Astrocyte of the spinal cord (primary cell): ENCODE data around the gene FBXL14.

Experiments used
- DNase-seq: peaks from one replicate; pipeline ENCODE4 v3.0.0; 2011; ENCODE audit warnings: low read depth, low spot score
- H3K4me3 ChIP-seq: 2 replicates; pipeline ENCODE4 v1.5.1; 2011; ENCODE audit warnings: low read depth, mild to moderate bottlenecking, low read length, moderate library complexity
- CTCF ChIP-seq: IDR thresholded peaks from 2 replicates; pipeline ENCODE4 v1.5.1; 2012; ENCODE audit warnings: low read depth, mild to moderate bottlenecking, low read length, inconsistent platforms
- in situ Hi-C: cut with HindIII; loops from 2 replicates; pipeline ENCODE4 v1.10.0; 2017; ENCODE audit warnings: low sequenced_read_pairs

The FBXL14 gene

GRCh38 chr12:1540690-1541089, 53.7 kb downstream of the FBXL14 start:
- no peak overlapping the region for H3K4me3 ChIP-seq
- DNase-seq = no peak
- in situ Hi-C loops = no loop called here
- no peak for TF ChIP-seq CTCF

GRCh38 chr12:1539135-1539534, 55.2 kb downstream of the FBXL14 start:
- no peak for TF ChIP-seq CTCF
- no peak for DNase-seq
- no peak overlapping the region for H3K4me3 ChIP-seq
- in situ Hi-C loops = no loop called here

- no peak for TF ChIP-seq CTCF
Measured at GRCh38 chr12:1536817-1537216, 57.6 kb downstream of the FBXL14 start.

GRCh38 chr12:1534748-1535147, 59.6 kb downstream of the FBXL14 start:
- no peak for DNase-seq
- no peak overlapping the region for H3K4me3 ChIP-seq
- no peak for TF ChIP-seq CTCF
- in situ Hi-C loops = no loop called here

More at GRCh38 chr12:1536817-1537216, 57.6 kb downstream of the FBXL14 start:
- no peak overlapping the region for H3K4me3 ChIP-seq
- in situ Hi-C loops = no loop called here
- no peak for DNase-seq

- TF ChIP-seq CTCF = no peak
- DNase-seq = peak; percentile 80
- in situ Hi-C loops = no loop called here
- H3K4me3 ChIP-seq = peak overlapping the region; percentile 18
Measured at GRCh38 chr12:1533602-1534304, 60.6 kb downstream of the FBXL14 start.

GRCh38 chr12:1533205-1533601, 61.2 kb downstream of the FBXL14 start:
- TF ChIP-seq CTCF = no peak
- in situ Hi-C loops = no loop called here
- peak overlapping the region; percentile 18 for H3K4me3 ChIP-seq
- peak; percentile 51 for DNase-seq
